Stimulated activated CD4-positive, alpha-beta T cell treated with anti-CD3 and anti-CD28 coated beads, Interleukin-15, amount 100 ng/mL, for 48 hours (primary cell): ENCODE measurements around the gene ZSCAN10.

ENCODE experiments used
- DNase-seq, 2 donors: peaks; one replicate each; pipeline ENCODE4 v3.0.0-alpha.2; 2020; ENCODE audit warnings: low read depth in 2 of 2

ZSCAN10 gene

GRCh38 chr16:3047387-3047720, 51.7 kb downstream of the ZSCAN10 start:
- no peak for DNase-seq

- no peak for DNase-seq
These were observed 52.3 kb downstream of the ZSCAN10 start for GRCh38 chr16:3046641-3047386.

- no peak for DNase-seq
These were observed 53.1 kb downstream of the ZSCAN10 start, which contains the start of gene MMP25 for GRCh38 chr16:3045758-3046640. Gene MMP25 (plus strand): TSS chr16:3046561. CDS start chr16:3046918, 357 bp downstream.

DNA sequence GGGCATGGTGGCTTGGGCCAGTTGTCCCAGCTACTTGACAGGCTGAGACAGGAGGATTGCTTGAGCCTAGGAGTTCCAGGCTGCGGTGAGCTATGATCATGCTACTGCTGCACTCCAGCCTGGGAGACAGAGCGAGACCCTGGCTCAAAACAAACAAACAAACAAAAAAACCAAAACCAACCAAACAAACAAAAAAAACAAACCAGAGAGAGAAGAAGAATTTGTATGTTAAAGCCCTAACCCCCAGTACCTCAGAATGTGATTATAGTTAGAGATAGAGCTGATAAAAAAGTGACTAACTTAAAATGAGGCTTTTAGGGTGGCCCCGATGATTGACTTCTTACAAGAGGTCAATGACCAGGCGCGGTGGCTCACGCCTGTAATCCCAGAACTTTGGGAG, 54.4 kb downstream of the ZSCAN10 start:
- no peak for DNase-seq

DNA sequence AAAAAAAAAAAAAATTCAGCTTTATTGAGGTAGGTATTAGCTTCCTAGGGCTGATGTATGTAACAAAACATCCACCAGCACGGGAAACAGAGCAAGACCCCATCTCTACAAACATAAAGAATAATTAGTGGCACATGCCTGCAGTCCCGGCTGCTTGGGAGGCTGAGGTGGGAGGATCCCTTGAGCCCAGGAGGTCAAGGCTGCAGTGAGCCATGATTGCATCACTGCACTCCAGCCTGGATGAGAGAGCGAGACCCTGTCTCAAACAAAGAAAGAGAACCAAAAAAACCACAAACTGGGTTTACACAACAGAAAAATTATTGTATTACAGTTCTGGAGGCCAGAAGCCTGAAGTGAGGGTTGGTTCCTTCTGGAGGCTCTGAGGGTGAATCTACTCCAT, 56.7 kb downstream of the ZSCAN10 start:
- no peak for DNase-seq

DNA sequence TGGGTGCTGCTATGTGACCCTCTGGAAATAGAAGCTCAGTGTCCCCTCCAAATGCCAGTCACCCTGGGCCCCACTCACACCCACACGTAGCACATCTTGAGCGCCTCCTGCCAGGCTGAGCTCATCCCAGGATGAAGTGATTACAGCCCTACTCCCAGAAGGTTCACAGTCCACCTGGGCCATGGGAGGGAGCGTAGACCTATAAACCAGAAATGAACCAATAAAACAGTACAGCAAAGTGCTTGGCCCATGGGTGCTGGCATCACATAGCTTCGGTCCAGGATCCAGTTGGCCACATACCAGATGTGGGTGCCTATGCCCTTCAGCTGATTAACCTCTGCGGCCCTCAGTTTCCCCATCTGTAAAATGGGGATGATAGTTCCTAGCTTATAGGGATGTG, 60.2 kb downstream of the ZSCAN10 start:
- DNase-seq: no peak
